ENCODE data around the gene FXYD1. TPM values are rescaled to one million over a fixed set of nuclear protein-coding genes. Genes with fewer than 3 reads are reported as not detected.

The FXYD1 gene
- total RNA-seq, 1 experiment from 2014 or later = not detected

- CTCF ChIA-PET = no interaction called here
- H3K27ac ChIP-seq (ENCODE audit: low read depth, low read length, poor library complexity, severe bottlenecking) = no peak overlapping the region
- TF ChIP-seq EZH2 (IDR thresholded peaks at IDR 0.05; ENCODE audit: borderline replicate concordance, low read depth, low read length, poor library complexity, severe bottlenecking) = no peak
- no peak for TF ChIP-seq CTCF (conservative IDR thresholded peaks at IDR 0.05; ENCODE audit: low read depth, low read length)
- no peaks in the 10 kb centered on the region for H3K36me3 ChIP-seq (ENCODE audit: insufficient read depth, low read length, poor library complexity, severe bottlenecking)
- POLR2A ChIA-PET (ENCODE audit: low non-redundant PET) = no interaction called here
- H3K27me3 ChIP-seq (replicated peaks; ENCODE audit: insufficient read depth, low read depth, low read length, poor library complexity) = no peaks in the 10 kb centered on the region
- DNase-seq (ENCODE audit: low spot score) = no peak
- no peaks in the 10 kb centered on the region for H3K9me3 ChIP-seq (ENCODE audit: low read depth, low read length, poor library complexity, severe bottlenecking)
- intact Hi-C loops (cut with micrococcal nuclease; ENCODE audit: unreplicated experiment) = no loop called here
- no peaks in the 10 kb centered on the region for H3K4me1 ChIP-seq (ENCODE audit: insufficient read depth, low read length, poor library complexity, severe bottlenecking)
- no TSS peak for BruUV-seq (replicated peaks)
- H3K4me3 ChIP-seq (ENCODE audit: low read depth, low read length, poor library complexity, severe bottlenecking) = no peak overlapping the region
Observed at GRCh38 chr19:35178701-35179100, 40.1 kb downstream of the FXYD1 start.

DNA sequence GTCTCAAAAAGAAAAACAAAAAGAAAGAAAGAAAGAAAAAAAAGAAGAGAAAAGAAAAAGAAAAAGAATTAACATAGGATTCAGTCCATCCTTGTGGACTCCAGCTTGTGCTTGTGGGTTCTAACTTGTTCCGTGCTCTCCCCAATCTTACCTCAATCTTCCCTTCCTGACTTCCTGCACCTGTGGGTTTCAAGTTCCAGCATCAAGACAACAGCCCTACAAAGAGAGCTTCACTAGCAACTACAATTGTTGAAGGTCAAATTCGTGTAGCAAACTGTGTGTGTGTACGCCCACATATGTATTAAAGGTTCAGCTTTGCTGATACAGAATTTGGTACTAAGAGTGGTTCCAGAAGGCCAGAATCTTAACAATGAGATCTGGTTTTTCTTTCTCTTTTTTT lies 41.2 kb downstream of the FXYD1 start:
- intact Hi-C loops (cut with micrococcal nuclease; ENCODE audit: unreplicated experiment) = no loop called here
- no TSS peak for BruUV-seq (replicated peaks)
- POLR2A ChIA-PET (ENCODE audit: low non-redundant PET) = no interaction called here
- CTCF ChIA-PET = no interaction called here
- Histone ChIP-seq H3K4me1 (ENCODE audit: insufficient read depth, low read length, poor library complexity, severe bottlenecking) (no peaks in the 10 kb centered on the region), H3K36me3 (ENCODE audit: insufficient read depth, low read length, poor library complexity, severe bottlenecking) (no peaks in the 10 kb centered on the region), H3K27me3 (replicated peaks; ENCODE audit: insufficient read depth, low read depth, low read length, poor library complexity) (no peaks in the 10 kb centered on the region), H3K4me3 (ENCODE audit: low read depth, low read length, poor library complexity, severe bottlenecking) (no peak overlapping the region), H3K27ac (ENCODE audit: low read depth, low read length, poor library complexity, severe bottlenecking) (no peak overlapping the region), H3K9me3 (ENCODE audit: low read depth, low read length, poor library complexity, severe bottlenecking) (no peaks in the 10 kb centered on the region)
- no peak for TF ChIP-seq CTCF (conservative IDR thresholded peaks at IDR 0.05; ENCODE audit: low read depth, low read length)
- TF ChIP-seq EZH2 (IDR thresholded peaks at IDR 0.05; ENCODE audit: borderline replicate concordance, low read depth, low read length, poor library complexity, severe bottlenecking) = no peak
- no peak for DNase-seq (ENCODE audit: low spot score)

DNA sequence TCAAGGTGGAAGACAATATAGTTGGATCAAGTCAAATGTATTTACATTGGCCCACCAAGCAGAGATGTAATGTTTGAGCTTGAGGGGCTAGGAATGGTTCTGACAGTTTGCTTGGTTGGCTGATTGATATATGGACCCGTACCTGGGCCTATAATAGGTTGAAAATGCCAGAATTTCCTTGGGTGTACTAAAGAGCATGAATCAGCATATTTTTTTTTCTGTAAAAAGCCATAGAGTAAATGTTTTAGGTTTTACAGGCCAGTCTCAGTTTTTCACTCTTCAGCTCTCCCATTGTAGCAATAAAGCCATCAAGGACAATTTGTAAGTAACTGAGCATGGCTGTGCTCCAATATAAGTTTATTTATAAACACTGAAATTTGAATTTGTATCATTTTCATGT lies 42.8 kb downstream of the FXYD1 start:
- CTCF ChIA-PET = no interaction called here
- no TSS peak for BruUV-seq (replicated peaks)
- no peaks in the 10 kb centered on the region for H3K9me3 ChIP-seq (ENCODE audit: low read depth, low read length, poor library complexity, severe bottlenecking)

More for the DNA sequence above, 42.8 kb downstream of the FXYD1 start:
- H3K4me3 ChIP-seq (ENCODE audit: low read depth, low read length, poor library complexity, severe bottlenecking) = no peak overlapping the region
- H3K27me3 ChIP-seq (replicated peaks; ENCODE audit: insufficient read depth, low read depth, low read length, poor library complexity) = no peaks in the 10 kb centered on the region
- H3K27ac ChIP-seq (ENCODE audit: low read depth, low read length, poor library complexity, severe bottlenecking) = no peak overlapping the region
- POLR2A ChIA-PET (ENCODE audit: low non-redundant PET) = no interaction called here
- no peaks in the 10 kb centered on the region for H3K4me1 ChIP-seq (ENCODE audit: insufficient read depth, low read length, poor library complexity, severe bottlenecking)
- TF ChIP-seq CTCF (conservative IDR thresholded peaks at IDR 0.05; ENCODE audit: low read depth, low read length) = no peak
- TF ChIP-seq EZH2 (IDR thresholded peaks at IDR 0.05; ENCODE audit: borderline replicate concordance, low read depth, low read length, poor library complexity, severe bottlenecking) = no peak
- intact Hi-C loops (cut with micrococcal nuclease; ENCODE audit: unreplicated experiment) = no loop called here
- H3K36me3 ChIP-seq (ENCODE audit: insufficient read depth, low read length, poor library complexity, severe bottlenecking) = no peaks in the 10 kb centered on the region
- DNase-seq (ENCODE audit: low spot score) = no peak

Measured in A673 (cell line).